Tibial artery (tissue), 4 donors: ENCODE measurements around the gene GLCE.

Experiments
- DNase-seq, 2 donors: peaks; one replicate each; pipeline ENCODE4 v3.0.0-alpha.2; 2019
- H3K27ac ChIP-seq, 2 donors: fragments of 200-600 bp; sonication (generic) in 1 of 2; 1 replicate in 1 of 2; 2 replicates in 1 of 2; pipeline ENCODE4 v1.5.1; 2018 to 2019; ENCODE audit warnings: mild to moderate bottlenecking in 1 of 2
- H3K27me3 ChIP-seq, 2 donors: fragments of 200-600 bp; sonication (generic) in 1 of 2; one replicate each; pipeline versions ENCODE4 v1.5.1 to v1.6.0; 2016 to 2019
- H3K36me3 ChIP-seq, 3 donors: fragments of 200-600 bp; sonication (generic) in 2 of 3; one replicate each; pipeline ENCODE4 v1.5.1; 2016 to 2019; ENCODE audit warnings: mild to moderate bottlenecking in 2 of 3
- H3K4me1 ChIP-seq, 4 donors: fragments of 200-600 bp; sonication (generic) in 2 of 4; 1 replicate in 3 of 4; 2 replicates in 1 of 4; pipeline ENCODE4 v1.5.1; 2016 to 2019
- H3K4me3 ChIP-seq, 2 donors: fragments of 200-600 bp; sonication (generic) in 1 of 2; 1 replicate in 1 of 2; 2 replicates in 1 of 2; pipeline ENCODE4 v1.5.1; 2018 to 2019; ENCODE audit warnings: mild to moderate bottlenecking in 2 of 2
- H3K9me3 ChIP-seq, 3 donors: fragments of 200-600 bp; sonication (generic) in 1 of 3; one replicate each; pipeline ENCODE4 v1.5.1; 2016 to 2019
- CTCF ChIP-seq, 2 experiments: fragments of 200-600 bp in 1 of 2; fragments of 450-650 bp in 1 of 2; IDR thresholded peaks; one replicate each; pipeline ENCODE4 v1.5.1; 2017 to 2019; ENCODE audit warnings: antibody characterized with exemption in 2 of 2, mild to moderate bottlenecking in 1 of 2, moderate library complexity in 1 of 2
- intact Hi-C: fragments of 100-400 bp; cut with DNase I; formaldehyde crosslinking; loops from one replicate; pipeline ENCODE4 v1.15.0; 2023; ENCODE audit warnings: low total_unique reads

Gene GLCE

GRCh38 chr15:69138963-69139362 is 21.5 kb upstream of the GLCE start:
- no peak for DNase-seq
- H3K4me1 ChIP-seq, result no peaks in the 10 kb centered on the region
- intact Hi-C loops, result no loop called here
- H3K36me3 ChIP-seq, result no peaks in the 10 kb centered on the region
- no peaks in the 10 kb centered on the region for H3K9me3 ChIP-seq
- H3K27ac ChIP-seq, result no peak overlapping the region
- H3K27me3 ChIP-seq, result peaks cover 0 to 34% of the 10 kb centered on the region in 2 donors
- no peak for TF ChIP-seq CTCF (IDR thresholded peaks at IDR 0.05)
- H3K4me3 ChIP-seq, result no peak overlapping the region

GRCh38 chr15:69140306-69140705 is 20.1 kb upstream of the GLCE start:
- H3K4me3 ChIP-seq, result no peak overlapping the region
- H3K4me1 ChIP-seq, result no peaks in the 10 kb centered on the region
- peaks cover 0 to 39% of the 10 kb centered on the region in 2 donors for H3K27me3 ChIP-seq
- no peak for TF ChIP-seq CTCF (IDR thresholded peaks at IDR 0.05)
- no peak for DNase-seq
- no peak overlapping the region for H3K27ac ChIP-seq
- H3K36me3 ChIP-seq, result no peaks in the 10 kb centered on the region
- intact Hi-C loops, result no loop called here
- H3K9me3 ChIP-seq, result no peaks in the 10 kb centered on the region

GRCh38 chr15:69141286-69141701 is 19.1 kb upstream of the GLCE start:
- no peak for TF ChIP-seq CTCF (IDR thresholded peaks at IDR 0.05)
- Histone ChIP-seq H3K36me3 (no peaks in the 10 kb centered on the region), H3K4me1 (no peaks in the 10 kb centered on the region), H3K27me3 (peaks cover 0 to 40% of the 10 kb centered on the region in 2 donors), H3K27ac (no peak overlapping the region), H3K4me3 (no peak overlapping the region), H3K9me3 (no peaks in the 10 kb centered on the region)
- no peak for DNase-seq
- intact Hi-C loops, result no loop called here

GRCh38 chr15:69141833-69142232 is 18.6 kb upstream of the GLCE start:
- no peak overlapping the region for H3K4me3 ChIP-seq
- TF ChIP-seq CTCF (IDR thresholded peaks at IDR 0.05), result no peak
- no peak for DNase-seq
- no peak overlapping the region for H3K27ac ChIP-seq
- H3K4me1 ChIP-seq, result no peaks in the 10 kb centered on the region
- no peaks in the 10 kb centered on the region for H3K36me3 ChIP-seq
- H3K27me3 ChIP-seq, result peaks cover 0 to 43% of the 10 kb centered on the region in 2 donors
- H3K9me3 ChIP-seq, result no peaks in the 10 kb centered on the region
- intact Hi-C loops, result no loop called here

DNA sequence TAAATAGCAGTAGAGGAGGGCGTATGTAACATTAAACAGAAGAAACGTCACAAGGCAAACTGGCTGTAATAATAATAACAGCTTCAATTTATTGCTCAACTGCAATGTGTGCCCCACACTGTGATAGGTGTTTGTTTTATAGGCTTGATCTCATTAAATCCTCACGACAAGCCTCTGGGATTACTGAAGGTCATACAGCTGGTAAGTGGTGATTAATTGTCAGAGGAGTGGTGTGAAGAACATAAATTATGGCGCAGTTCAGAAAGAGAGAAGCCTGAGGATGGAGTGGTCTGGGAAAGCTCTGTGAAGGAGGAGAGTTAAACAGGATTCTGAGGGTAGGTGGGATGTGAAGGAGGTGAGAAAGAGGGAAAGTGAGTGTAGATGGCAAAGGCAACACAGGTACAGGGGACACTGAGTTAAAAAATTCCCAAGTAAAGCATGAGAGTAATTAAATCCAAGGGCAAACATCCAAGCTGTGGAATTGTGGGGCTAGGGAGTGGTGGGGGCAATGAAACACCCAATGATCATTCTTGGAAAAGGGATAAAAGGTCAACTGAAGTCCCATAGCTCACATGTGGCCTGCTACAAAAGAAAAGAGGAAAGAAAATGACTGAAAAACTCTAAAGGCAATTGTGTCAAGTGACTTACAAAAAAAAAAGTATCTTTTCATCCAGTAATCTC is 16.5 kb upstream of the GLCE start:
- no peaks in the 10 kb centered on the region for H3K36me3 ChIP-seq
- no peak for TF ChIP-seq CTCF (IDR thresholded peaks at IDR 0.05)
- H3K27ac ChIP-seq, result no peak overlapping the region
- no peaks in the 10 kb centered on the region for H3K4me1 ChIP-seq
- DNase-seq, result no peak
- intact Hi-C loops, result no loop called here
- H3K9me3 ChIP-seq, result no peaks in the 10 kb centered on the region
- peaks cover 0 to 49% of the 10 kb centered on the region in 2 donors for H3K27me3 ChIP-seq
- H3K4me3 ChIP-seq, result no peak overlapping the region

DNA sequence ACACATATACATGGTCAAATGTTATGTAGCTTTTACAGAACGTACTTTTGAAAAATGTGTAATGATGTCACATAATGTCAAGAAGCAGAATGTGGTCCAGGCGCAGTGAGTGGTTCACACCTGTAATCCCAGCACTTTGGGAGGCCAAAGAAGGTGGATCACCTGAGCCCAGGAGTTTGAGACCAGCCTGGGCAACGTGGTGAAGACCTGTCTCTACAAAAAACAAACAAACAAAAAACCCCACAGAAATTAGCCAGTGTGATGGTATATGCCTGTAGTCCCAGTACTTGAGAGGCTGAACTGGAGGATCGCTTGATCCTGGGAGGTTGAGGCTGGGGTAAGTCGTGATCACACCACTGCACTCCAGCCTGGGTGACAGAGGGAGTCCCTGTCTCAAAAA is 15.9 kb upstream of the GLCE start:
- H3K36me3 ChIP-seq, result no peaks in the 10 kb centered on the region
- DNase-seq, result no peak
- H3K27me3 ChIP-seq, result peaks cover 0 to 49% of the 10 kb centered on the region in 2 donors
- TF ChIP-seq CTCF (IDR thresholded peaks at IDR 0.05), result no peak
- no peaks in the 10 kb centered on the region for H3K4me1 ChIP-seq
- no peaks in the 10 kb centered on the region for H3K9me3 ChIP-seq
- no peak overlapping the region for H3K4me3 ChIP-seq
- no peak overlapping the region for H3K27ac ChIP-seq
- intact Hi-C loops, result no loop called here
